Lower lobe of right lung (tissue), 2 donors: ENCODE data around the gene BYSL. TPM values are rescaled to one million over a fixed set of nuclear protein-coding genes. Genes with fewer than 3 reads are reported as not detected.
A peak's percentile ranks its signal among the peaks of the same experiment; 100 is the strongest.

Source experiments
- ATAC-seq, 2 donors: fragments of 200-7000 bp; cut with Tn5 transposase; one replicate each; pipeline ENCODE4 v1.9.1; 2020 to 2022; ENCODE audit warnings: mild to moderate bottlenecking in 2 of 2, moderate library complexity in 2 of 2
- DNase-seq: peaks from one replicate; pipeline ENCODE4 v3.0.0-alpha.2; 2020
- H3K27ac ChIP-seq: fragments of 200-600 bp; one replicate; pipeline ENCODE4 v1.8.0; 2022
- H3K27me3 ChIP-seq: fragments of 200-600 bp; one replicate; pipeline ENCODE4 v1.8.0; 2022; ENCODE audit warnings: low read depth
- H3K36me3 ChIP-seq: fragments of 200-600 bp; one replicate; pipeline ENCODE4 v1.8.0; 2022; ENCODE audit warnings: mild to moderate bottlenecking
- H3K4me1 ChIP-seq: fragments of 200-600 bp; one replicate; pipeline ENCODE4 v1.8.0; 2022
- H3K4me3 ChIP-seq: fragments of 200-600 bp; one replicate; pipeline ENCODE4 v1.8.0; 2022; ENCODE audit warnings: mild to moderate bottlenecking
- H3K9me3 ChIP-seq: fragments of 200-600 bp; one replicate; pipeline ENCODE4 v1.8.0; 2022
- CTCF ChIP-seq: fragments of 200-600 bp; IDR thresholded peaks from one replicate; pipeline ENCODE4 v1.8.0; 2022; ENCODE audit warnings: antibody characterized with exemption, mild to moderate bottlenecking
- intact Hi-C: fragments of 100-400 bp; cut with DNase I; formaldehyde crosslinking; loops from one replicate; pipeline ENCODE4 v1.11.0; 2022
- long read RNA-seq: library from polyadenylated mRNA; unstranded; transcript quantifications from one replicate; pipeline ENCODE4 v2.0.0, GENCODE V29; 2021
- total RNA-seq: library from RNA; stranded (reverse); fragmentation: NEBNext Ultra II Directional; extraction: Animal tissue kit (Norgen Biotek cat#: 25700); gene quantifications from one replicate; pipeline ENCODE4 v1.2.1, GENCODE V29; 2021
- donor health status: DM: no; HTN: yes; CAD: no; lungs with severe emphysema.

The BYSL gene
- 8.9 TPM for total RNA-seq
- long read RNA-seq, transcript BYSL-201 (7 exons, 2,029 nt): major isoform, 8 of 12 reads
- long read RNA-seq, partial matches to known transcripts: 1 of 12 reads
- long read RNA-seq, other reads (novel, unspliced or antisense): 3 of 12 reads

GRCh38 chr6:41920921-41921711 is at the start of gene BYSL, which contains the start of gene MED20:
TSS of gene BYSL (plus strand) at chr6:41921499. CDS start at chr6:41921563, 64 bp downstream.
TSS of gene MED20 (minus strand) at chr6:41921139. CDS start at chr6:41921018, 121 bp downstream.
- intact Hi-C loops: no loop called here
- peaks cover 34% of the 10 kb centered on the region for H3K4me1 ChIP-seq

DNA sequence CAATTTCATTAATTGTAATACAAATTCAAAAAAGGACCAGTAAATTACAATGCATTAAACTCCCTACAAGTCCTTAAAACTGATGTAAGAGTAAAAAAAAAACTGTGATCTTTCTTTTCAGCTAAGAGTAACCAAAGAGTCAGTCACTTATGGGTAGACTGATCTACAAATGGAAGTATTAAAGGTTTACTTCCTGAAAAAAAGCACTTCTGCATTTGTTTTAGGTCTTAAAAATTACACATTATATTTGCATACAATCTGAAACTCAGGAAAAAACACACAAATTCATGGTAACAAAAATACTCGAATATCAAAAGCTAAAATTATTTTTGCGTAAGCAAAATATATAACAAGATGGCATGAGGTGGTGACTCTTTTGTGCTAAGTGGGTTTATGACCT is 49.6 kb upstream of the BYSL start:
- H3K27me3 ChIP-seq: no peaks in the 10 kb centered on the region
- no peak for TF ChIP-seq CTCF
- DNase-seq: no peak
- no peak overlapping the region for H3K27ac ChIP-seq
- H3K4me1 ChIP-seq: no peaks in the 10 kb centered on the region
- no peak overlapping the region for H3K4me3 ChIP-seq
- no peaks in the 10 kb centered on the region for H3K9me3 ChIP-seq
- no peak for ATAC-seq
- intact Hi-C loops: no loop called here
- no peaks in the 10 kb centered on the region for H3K36me3 ChIP-seq

More at GRCh38 chr6:41920921-41921711, at the start of gene BYSL, which contains the start of gene MED20:
- no peaks in the 10 kb centered on the region for H3K9me3 ChIP-seq
- peak within 1 kb of the TSS; percentile 73 for H3K4me3 ChIP-seq
- TF ChIP-seq CTCF: peak; percentile 99
- no peaks in the 10 kb centered on the region for H3K27me3 ChIP-seq
- H3K36me3 ChIP-seq: peaks cover 10% of the 10 kb centered on the region
- peak; percentile 97 to 99 for ATAC-seq
- peak; percentile 93 for DNase-seq
- peak within 1 kb of the TSS; percentile 97 for H3K27ac ChIP-seq

- Histone ChIP-seq H3K27me3 (no peaks in the 10 kb centered on the region), H3K27ac (no peak overlapping the region)
Observed at GRCh38 chr6:41872147-41872546, 49.2 kb upstream of the BYSL start.

DNA sequence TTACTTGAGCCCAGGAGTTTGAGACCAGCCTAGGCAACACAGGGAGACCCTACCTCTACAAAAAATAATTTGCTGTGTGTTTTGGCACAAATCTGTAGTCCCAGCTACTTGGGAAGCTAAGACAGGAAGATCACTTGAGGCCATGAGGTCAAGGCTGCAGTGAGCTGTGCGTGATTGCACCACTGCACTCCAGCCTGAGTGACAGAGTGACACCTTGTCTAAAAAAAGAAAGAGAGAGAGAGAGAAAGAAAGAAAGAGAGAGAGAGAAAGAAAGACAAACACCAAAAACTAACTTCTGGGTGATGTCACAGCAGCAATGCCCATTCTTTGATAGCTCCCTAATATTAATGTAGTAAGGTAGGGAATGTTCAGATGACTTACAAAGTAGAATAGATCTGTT is 46.6 kb upstream of the BYSL start:
- Histone ChIP-seq H3K9me3 (no peaks in the 10 kb centered on the region), H3K4me1 (no peaks in the 10 kb centered on the region), H3K27ac (no peak overlapping the region), H3K27me3 (no peaks in the 10 kb centered on the region), H3K36me3 (no peaks in the 10 kb centered on the region), H3K4me3 (no peak overlapping the region)
- DNase-seq: no peak
- intact Hi-C loops: no loop called here
- no peak for TF ChIP-seq CTCF
- no peak for ATAC-seq

More at GRCh38 chr6:41872147-41872546, 49.2 kb upstream of the BYSL start:
- intact Hi-C loops: no loop called here
- no peak for TF ChIP-seq CTCF
- no peak overlapping the region for H3K4me3 ChIP-seq
- DNase-seq: peak; percentile 63
- no peaks in the 10 kb centered on the region for H3K36me3 ChIP-seq
- H3K9me3 ChIP-seq: no peaks in the 10 kb centered on the region
- peak; percentile 19 to 56 for ATAC-seq
- no peaks in the 10 kb centered on the region for H3K4me1 ChIP-seq

- Histone ChIP-seq H3K36me3 (no peaks in the 10 kb centered on the region), H3K27me3 (no peaks in the 10 kb centered on the region), H3K27ac (no peak overlapping the region), H3K4me1 (no peaks in the 10 kb centered on the region), H3K9me3 (no peaks in the 10 kb centered on the region), H3K4me3 (no peak overlapping the region)
- DNase-seq (no peak), ATAC-seq (no peak)
- no peak for TF ChIP-seq CTCF
- intact Hi-C loops: no loop called here
Observed at GRCh38 chr6:41877051-41877680, 44.1 kb upstream of the BYSL start.
